Activated CD4-positive, CD25-positive, alpha-beta regulatory T cell treated with anti-CD3 and anti-CD28 coated beads, Interleukin-2, amount 50 U/mL, for 72 hours (primary cell): Measurements from ENCODE around the gene CHRNA4.

Experiments
- DNase-seq: peaks from one replicate; pipeline ENCODE4 v3.0.0; 2021

CHRNA4 gene

GRCh38 chr20:63360850-63361518, at the start of gene CHRNA4:
TSS of gene CHRNA4 (minus strand) at chr20:63361349. CDS start at chr20:63361165, 184 bp downstream.
- no peak for DNase-seq

GRCh38 chr20:63409834-63410435, 48.8 kb upstream of the CHRNA4 start:
- DNase-seq, result no peak

GRCh38 chr20:63409066-63409833, 48.1 kb upstream of the CHRNA4 start:
- DNase-seq, result no peak

DNA sequence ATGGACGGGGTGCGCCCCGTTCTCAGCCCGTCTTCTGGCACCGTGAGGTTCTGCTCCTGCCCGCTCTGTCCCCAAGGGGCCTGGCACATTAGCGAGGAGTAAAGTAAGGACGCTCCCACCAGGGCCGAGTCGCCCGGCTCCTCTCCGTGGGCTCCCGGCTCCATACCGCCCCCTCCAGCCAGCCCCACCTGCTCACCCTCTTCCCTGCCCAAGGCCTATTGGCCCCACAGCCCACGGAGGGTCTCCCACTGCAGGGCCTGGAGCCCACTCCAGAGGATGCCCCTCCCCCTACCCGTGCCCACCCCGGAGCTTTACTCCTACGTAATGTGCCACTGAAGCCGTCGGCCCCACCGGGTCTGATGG, 47.5 kb upstream of the CHRNA4 start:
- DNase-seq, result no peak

DNA sequence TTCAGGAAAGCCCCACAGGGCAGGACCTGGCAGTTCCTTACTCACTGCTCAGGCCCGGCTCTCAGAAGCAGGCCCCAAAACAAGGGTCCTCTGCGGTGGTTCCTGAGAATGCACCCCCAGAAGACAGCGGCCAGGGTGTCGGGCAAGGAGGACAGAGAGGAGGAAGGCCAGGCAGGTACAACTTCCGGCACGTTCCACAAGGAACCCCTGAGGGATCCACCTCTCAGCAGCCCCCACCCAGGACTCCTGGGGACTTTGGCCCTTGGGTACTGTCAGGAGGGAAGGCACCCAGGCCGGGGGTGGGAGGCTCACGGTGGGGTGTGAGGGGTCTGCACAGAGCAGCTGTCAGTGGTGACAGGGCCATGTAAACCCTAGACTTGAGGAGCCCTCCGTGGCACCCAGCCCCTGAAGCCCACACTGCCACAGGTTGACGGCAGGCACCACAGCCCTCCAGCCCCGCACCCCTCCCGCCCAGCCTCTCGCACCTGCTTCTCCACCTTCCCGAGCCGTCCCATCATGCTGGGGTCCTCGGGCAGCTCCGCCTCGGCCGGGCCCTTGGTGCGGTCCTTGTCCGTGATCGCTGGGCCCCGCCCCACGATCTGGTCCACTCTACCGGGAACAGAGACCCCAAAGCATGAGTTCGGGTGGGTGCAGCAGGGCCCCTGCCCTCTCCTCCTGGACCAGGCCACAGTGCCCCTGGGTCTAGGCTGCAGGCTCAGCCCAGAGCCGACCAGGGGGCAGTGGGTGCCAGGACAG, 47.0 kb upstream of the CHRNA4 start:
- no peak for DNase-seq

- no peak for DNase-seq
Measured at GRCh38 chr20:63406617-63407245, 45.6 kb upstream of the CHRNA4 start.

GRCh38 chr20:63406011-63406410, 44.9 kb upstream of the CHRNA4 start:
- no peak for DNase-seq

DNA sequence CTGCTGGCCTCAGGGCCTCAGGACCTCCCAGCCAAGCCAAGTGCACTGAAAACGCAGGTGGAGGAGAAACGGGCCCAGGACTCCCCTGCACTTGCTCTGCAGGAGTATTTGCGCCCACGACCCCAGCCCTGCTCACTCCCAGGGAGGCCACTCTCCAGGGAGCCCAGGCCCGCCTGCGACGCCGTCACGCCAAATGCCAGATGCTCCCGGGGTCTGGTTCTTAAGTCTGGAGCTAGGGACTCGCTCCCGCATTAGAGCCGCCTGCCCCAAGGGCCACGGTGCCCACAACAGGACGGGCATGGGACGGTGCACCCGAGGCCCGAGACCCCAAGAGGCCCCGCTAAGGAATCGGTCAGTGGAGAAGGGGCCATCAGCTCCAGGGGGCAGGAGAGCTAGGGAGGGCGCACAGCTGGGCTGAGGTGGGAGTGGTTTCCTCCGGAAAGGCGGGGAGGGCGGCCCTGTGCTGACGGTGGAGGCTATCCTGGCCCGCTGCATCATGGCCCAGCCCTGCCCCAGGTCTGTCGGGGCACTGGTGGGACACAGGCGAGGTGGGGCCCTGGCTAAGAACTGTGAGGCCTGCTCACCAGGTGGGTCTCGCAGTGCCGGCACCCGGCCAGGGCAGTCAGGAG, 44.1 kb upstream of the CHRNA4 start:
- DNase-seq, result no peak

DNA sequence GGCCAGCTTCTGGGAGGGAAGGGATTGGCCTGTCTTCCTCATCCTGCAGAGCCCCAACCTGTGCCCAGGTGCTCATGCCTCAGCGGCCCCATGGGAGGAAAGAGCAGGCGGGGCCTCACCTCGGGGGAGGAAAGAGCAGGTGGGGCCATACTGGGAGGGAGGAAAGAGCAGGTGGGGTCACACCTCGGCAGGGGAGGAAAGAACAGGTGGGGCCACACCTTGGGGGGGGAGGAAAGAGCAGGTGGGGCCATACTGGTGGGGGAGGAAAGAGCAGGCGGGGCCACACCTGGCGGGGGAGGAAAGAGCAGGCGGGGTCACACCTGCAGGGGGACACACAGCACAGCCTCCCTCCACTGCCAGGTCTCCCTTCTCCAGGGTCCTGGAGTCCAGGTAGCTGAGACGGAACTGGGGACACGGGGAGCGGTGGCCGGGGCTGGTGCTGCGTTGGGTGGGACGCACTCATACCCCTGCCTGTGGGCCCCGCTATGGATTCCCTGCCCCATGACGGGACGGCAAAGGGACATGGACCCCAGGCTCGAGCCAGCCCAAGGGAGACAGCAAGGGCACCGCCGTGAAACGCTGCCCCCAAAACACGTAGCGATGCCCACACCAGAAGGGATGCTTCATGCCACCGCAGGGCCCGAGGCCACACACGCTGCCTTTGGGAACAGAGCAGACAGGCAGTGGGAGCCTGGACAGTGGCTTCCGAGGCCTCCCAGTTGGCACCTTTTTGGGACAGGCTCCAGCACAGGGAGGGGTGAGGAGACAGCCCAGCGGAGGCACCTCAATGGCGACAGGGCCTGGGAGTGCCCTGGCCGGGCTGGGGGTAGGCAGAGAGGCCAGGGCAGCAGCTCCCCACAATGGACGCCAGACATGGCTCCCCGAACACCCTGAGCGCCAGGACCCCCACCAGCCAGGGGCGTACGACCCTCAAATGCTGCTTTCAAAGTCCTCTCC, 43.3 kb upstream of the CHRNA4 start:
- DNase-seq, result no peak

DNA sequence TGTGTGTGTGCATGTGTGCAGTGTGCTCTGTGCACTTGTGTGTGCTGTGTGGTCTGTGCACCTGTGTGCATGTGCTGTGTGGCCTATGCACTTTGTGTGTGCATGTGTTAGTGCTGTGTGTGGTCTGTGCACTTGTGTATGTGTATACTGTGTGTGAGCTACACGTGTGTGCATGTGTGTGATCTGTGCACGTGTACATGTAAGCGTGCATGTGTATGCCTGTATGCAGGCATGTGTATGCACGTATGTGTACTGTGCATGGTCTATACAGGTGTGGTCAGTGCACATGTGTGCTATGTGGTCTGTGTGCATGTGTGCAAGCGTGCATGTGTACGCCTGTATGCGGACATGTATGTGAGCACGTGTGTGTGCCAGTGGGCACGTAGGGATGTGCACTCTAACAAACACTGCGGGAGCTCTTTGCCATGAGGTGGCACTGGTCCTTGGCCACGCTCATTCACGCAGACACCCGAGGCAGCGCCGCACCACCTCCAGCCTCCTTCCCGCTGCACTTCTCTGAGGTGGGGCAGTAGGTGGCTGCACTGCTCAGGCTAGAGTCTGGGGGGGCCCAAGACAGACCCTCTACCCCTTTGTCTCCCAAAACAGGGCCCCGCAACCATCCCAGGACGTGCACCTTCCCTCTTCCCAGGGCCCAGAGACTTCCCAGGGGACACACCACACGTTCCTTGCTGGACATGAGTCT, 42.4 kb upstream of the CHRNA4 start:
- DNase-seq, result no peak

GRCh38 chr20:63402860-63403220, 41.7 kb upstream of the CHRNA4 start:
- no peak for DNase-seq

DNA sequence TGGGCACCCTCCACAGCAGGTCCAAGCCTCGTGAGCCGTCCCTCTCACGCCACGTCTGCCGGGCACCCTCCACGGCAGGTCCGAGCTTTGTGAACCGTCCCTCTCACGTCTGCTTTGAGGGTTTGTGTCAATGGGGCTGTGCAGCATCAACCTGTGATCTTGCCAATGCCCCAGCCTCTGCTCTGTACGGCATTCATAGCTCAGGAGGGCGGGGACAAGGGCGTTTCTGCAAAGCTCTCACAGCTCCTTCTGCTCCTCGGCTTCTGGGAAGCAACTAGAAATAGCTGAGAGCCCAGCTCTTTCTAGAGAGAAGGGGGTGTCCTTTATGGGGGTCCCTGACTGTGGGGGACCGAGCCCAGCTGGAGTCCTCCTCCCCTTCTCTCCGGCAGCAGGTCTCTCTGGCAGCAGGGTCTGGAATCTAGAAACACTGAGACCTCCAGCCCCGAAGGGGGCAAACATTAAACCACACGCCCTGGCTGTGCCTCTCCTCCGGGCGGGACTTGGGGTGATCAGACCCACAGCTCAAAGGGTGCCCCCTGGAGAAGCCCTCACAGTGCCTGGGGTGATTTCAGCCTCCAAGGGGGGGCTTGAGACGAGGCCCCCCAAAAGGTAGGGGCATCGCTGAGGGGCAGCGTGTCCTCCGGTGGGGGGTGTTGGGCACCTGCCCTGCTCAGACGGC, 41.2 kb upstream of the CHRNA4 start:
- DNase-seq, result no peak

DNA sequence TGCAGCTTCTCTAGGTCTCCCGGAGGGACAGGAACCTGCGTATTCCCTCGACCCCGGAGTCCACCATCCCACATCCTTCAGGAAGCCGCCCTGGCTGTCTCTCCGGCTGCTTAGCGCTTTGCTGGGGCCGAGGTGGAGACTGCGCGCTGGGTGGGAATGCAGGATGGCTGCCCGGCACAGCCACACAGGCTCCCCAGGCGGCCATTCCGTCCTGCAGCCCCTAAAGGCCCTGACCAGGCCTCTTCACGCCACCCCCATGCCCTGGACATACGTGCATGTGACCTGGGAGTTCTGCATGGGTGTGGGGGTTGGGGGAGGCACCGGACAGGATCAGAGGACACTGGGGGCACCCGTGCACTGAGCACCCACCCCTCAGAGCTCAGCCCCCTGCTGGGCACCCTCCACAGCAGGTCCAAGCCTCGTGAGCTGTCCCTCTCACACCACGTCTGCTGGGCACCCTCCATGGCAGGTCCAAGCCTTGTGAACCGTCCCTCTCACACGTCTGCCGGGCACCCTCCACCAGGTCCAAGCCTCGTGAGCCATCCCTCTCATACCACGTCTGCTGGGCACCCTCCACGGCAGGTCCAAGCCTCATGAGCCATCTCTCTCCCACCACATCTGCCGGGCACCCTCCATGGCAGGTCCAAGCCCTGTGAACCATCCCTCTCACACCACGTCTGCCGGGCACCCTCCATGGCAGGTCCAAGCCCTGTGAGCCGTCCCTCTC, 40.4 kb upstream of the CHRNA4 start:
- no peak for DNase-seq

GRCh38 chr20:63400486-63401210, 39.5 kb upstream of the CHRNA4 start:
- no peak for DNase-seq

- DNase-seq, result no peak
Measured at GRCh38 chr20:63399596-63400375, 38.6 kb upstream of the CHRNA4 start.

- DNase-seq, result no peak
Measured at GRCh38 chr20:63398744-63399514, 37.8 kb upstream of the CHRNA4 start.

DNA sequence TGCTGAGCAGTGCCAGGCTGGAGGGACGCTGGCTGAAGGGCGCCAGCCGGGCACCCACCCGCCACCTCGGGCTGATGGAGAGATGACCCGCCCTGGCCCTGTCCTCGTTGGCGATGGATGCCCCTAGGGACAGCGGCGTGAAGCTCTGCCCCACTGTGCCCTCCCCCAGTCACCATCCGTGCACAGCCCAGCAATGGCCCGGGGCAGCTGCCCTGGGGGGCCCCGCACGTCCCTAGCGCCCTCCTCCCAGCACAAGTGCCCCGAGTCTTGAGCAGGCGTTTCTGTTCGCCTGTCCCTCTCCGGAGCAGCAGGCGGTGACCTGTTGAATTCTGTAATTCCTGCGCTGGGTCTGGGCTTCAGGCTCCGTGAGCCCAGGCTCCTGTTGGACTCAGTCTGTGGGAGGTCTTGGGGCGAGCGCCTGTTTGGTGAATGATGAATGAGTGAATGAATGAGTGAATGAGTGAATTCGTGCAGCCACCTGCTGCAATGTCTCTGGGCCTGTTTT, 36.8 kb upstream of the CHRNA4 start:
- DNase-seq, result no peak
